ENCODE measurements around the gene SLC27A2. TPM values are rescaled to one million over a fixed set of nuclear protein-coding genes. Genes with fewer than 3 reads are reported as not detected.
A peak's percentile ranks its signal among the peaks of the same experiment; 100 is the strongest.
"Not testable (repeated sequence)": the region's sequence is repeated elsewhere in the genome, so short reads cannot be mapped to it uniquely, and the experiment has no call there.

The SLC27A2 gene
- total RNA-seq (2014; rRNA removed; shearing (Covaris generic)) (not detected in 2 replicates), total RNA-seq (2022) (not detected in 2 replicates), Bru-seq, nascent RNA (percentile 3 among the genes with signal in this experiment), BruChase-seq, experiment 1, labeled RNA remaining after a 6-hour chase (percentile 3 among the genes with signal in this experiment), BruChase-seq, experiment 2, labeled RNA remaining after a 2-hour chase (not detected)
- long read RNA-seq = 0 reads

DNA sequence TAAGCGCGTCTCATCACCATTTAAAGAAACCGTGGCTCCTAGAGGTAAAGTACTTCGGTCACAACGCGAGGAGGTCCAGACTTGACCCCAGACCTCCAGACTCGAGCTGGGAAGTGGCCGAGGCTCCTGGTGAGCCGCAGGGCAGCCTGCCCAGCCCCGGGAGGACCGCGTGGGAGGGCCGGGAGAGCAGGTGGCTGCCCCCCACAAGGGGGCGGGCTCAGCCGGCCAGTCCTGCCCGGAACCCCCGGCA lies at the start of gene SLC27A2:
Gene SLC27A2, plus strand, starts transcription at position 228 of the 250 bp plus-strand sequence. CDS start 232 bp downstream, outside the sequence.
- POLR2A ChIA-PET = no interaction called here

GRCh38 chr15:50132251-50132984 lies 49.6 kb upstream of the SLC27A2 start:
- DNase-seq (ENCODE audit: low spot score); intact Hi-C loops (cut with micrococcal nuclease; ENCODE audit: unreplicated experiment); H3K36me3 ChIP-seq (ENCODE audit: insufficient read depth, low read length); BruUV-seq (replicated peaks); H3K9me2 ChIP-seq (ENCODE audit: insufficient read depth, low read length); H3K79me2 ChIP-seq (ENCODE audit: insufficient read depth, low read depth, low read length); H3K9me3 ChIP-seq (ENCODE audit: low read length); H3K4me3 ChIP-seq (ENCODE audit: low read depth, low read length, poor library complexity, severe bottlenecking); CTCF ChIA-PET (ENCODE audit: unreplicated experiment); H3K4me1 ChIP-seq (ENCODE audit: insufficient read depth, low read length, poor library complexity, severe bottlenecking); H4K20me1 ChIP-seq (ENCODE audit: insufficient read depth, low read length); H2AFZ ChIP-seq (ENCODE audit: low read length); H3K4me2 ChIP-seq (ENCODE audit: low read length); H3K27ac ChIP-seq (ENCODE audit: low read depth, low read length, poor library complexity, severe bottlenecking): not testable (repeated sequence)
- POLR2A ChIA-PET = interaction anchor here (0.6 kb wide), 1 partner anchor 187 kb away, joined by 4 read pairs; no protein-coding TSS in a partner anchor

More for the DNA sequence above, at the start of gene SLC27A2:
- TF ChIP-seq, protein P1, sequence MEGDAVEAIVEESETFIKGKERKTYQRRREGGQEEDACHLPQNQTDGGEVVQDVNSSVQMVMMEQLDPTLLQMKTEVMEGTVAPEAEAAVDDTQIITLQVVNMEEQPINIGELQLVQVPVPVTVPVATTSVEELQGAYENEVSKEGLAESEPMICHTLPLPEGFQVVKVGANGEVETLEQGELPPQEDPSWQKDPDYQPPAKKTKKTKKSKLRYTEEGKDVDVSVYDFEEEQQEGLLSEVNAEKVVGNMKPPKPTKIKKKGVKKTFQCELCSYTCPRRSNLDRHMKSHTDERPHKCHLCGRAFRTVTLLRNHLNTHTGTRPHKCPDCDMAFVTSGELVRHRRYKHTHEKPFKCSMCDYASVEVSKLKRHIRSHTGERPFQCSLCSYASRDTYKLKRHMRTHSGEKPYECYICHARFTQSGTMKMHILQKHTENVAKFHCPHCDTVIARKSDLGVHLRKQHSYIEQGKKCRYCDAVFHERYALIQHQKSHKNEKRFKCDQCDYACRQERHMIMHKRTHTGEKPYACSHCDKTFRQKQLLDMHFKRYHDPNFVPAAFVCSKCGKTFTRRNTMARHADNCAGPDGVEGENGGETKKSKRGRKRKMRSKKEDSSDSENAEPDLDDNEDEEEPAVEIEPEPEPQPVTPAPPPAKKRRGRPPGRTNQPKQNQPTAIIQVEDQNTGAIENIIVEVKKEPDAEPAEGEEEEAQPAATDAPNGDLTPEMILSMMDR (conservative IDR thresholded peaks at IDR 0.05; ENCODE audit: low read length) = no peak
- TF ChIP-seq EZH2phosphoT487 (IDR thresholded peaks at IDR 0.05; ENCODE audit: borderline replicate concordance, low read depth, low read length) = no peak
- Histone ChIP-seq H3K4me3 (ENCODE audit: low read depth, low read length, poor library complexity, severe bottlenecking) (no peak within 1 kb of the TSS), H3K4me1 (ENCODE audit: insufficient read depth, low read length, poor library complexity, severe bottlenecking) (no peaks in the 10 kb centered on the region), H3K36me3 (ENCODE audit: insufficient read depth, low read length) (no peaks in the 10 kb centered on the region), H3K4me2 (ENCODE audit: low read length) (no peak within 1 kb of the TSS; the same call in 1 of the 2 replicates), H2AFZ (ENCODE audit: low read length) (no peak within 1 kb of the TSS), H3K9me2 (ENCODE audit: insufficient read depth, low read length) (no peaks in the 10 kb centered on the region), H3K79me2 (ENCODE audit: insufficient read depth, low read depth, low read length) (no peaks in the 10 kb centered on the region), H3K9me3 (ENCODE audit: low read length) (no peaks in the 10 kb centered on the region), H4K20me1 (ENCODE audit: insufficient read depth, low read length) (no peaks in the 10 kb centered on the region), H3K27ac (ENCODE audit: low read depth, low read length, poor library complexity, severe bottlenecking) (no peak within 1 kb of the TSS)
- DNase-seq (ENCODE audit: low spot score) = no peak
- BruUV-seq (replicated peaks) = no TSS peak
- intact Hi-C loops (cut with micrococcal nuclease; ENCODE audit: unreplicated experiment) = no loop called here
- CTCF ChIA-PET (ENCODE audit: unreplicated experiment) = no interaction called here

GRCh38 chr15:50134524-50135024 lies 47.4 kb upstream of the SLC27A2 start:
- no peaks in the 10 kb centered on the region for H3K4me1 ChIP-seq (ENCODE audit: insufficient read depth, low read length, poor library complexity, severe bottlenecking)
- POLR2A ChIA-PET = interaction anchor here (0.6 kb wide), 1 partner anchor 218 kb away, joined by 3 read pairs; no protein-coding TSS in a partner anchor
- no peak for DNase-seq (ENCODE audit: low spot score)
- no peaks in the 10 kb centered on the region for H4K20me1 ChIP-seq (ENCODE audit: insufficient read depth, low read length)
- H3K4me2 ChIP-seq (ENCODE audit: low read length) = no peak overlapping the region
- H3K27ac ChIP-seq (ENCODE audit: low read depth, low read length, poor library complexity, severe bottlenecking) = no peak overlapping the region
- CTCF ChIA-PET (ENCODE audit: unreplicated experiment) = no interaction called here
- BruUV-seq (replicated peaks) = no TSS peak
- H3K4me3 ChIP-seq (ENCODE audit: low read depth, low read length, poor library complexity, severe bottlenecking) = no peak overlapping the region
- H3K79me2 ChIP-seq (ENCODE audit: insufficient read depth, low read depth, low read length) = no peaks in the 10 kb centered on the region
- no peak for TF ChIP-seq EZH2phosphoT487 (IDR thresholded peaks at IDR 0.05; ENCODE audit: borderline replicate concordance, low read depth, low read length)
- TF ChIP-seq, protein P1 (conservative IDR thresholded peaks at IDR 0.05; ENCODE audit: low read length) = no peak
- H3K36me3 ChIP-seq (ENCODE audit: insufficient read depth, low read length) = no peaks in the 10 kb centered on the region
- intact Hi-C loops (cut with micrococcal nuclease; ENCODE audit: unreplicated experiment) = no loop called here
- H3K9me2 ChIP-seq (ENCODE audit: insufficient read depth, low read length) = no peaks in the 10 kb centered on the region
- H3K9me3 ChIP-seq (ENCODE audit: low read length) = no peaks in the 10 kb centered on the region
- H2AFZ ChIP-seq (ENCODE audit: low read length) = no peak overlapping the region
